Adrenal gland (tissue), 12 donors: ENCODE measurements around the gene CNKSR2. TPM values are rescaled to one million over a fixed set of nuclear protein-coding genes. Genes with fewer than 3 reads are reported as not detected.

Experiments
- DNase-seq, 7 donors: peaks; one replicate each; pipeline ENCODE4 v3.0.0-alpha.2; 2019 to 2020
- H3K27ac ChIP-seq, 5 donors: fragments of 200-600 bp; sonication (generic) in 4 of 5; 1 replicate in 3 of 5; 2 replicates in 2 of 5; pipeline versions ENCODE4 v1.5.1 to v1.8.0; 2016 to 2020; ENCODE audit warnings: mild to moderate bottlenecking in 1 of 5
- H3K27me3 ChIP-seq: fragments of 200-600 bp; 2 replicates; pipeline ENCODE4 v1.8.0; 2021
- H3K36me3 ChIP-seq, 2 donors: fragments of 200-600 bp; replicated peaks in 1 of 2; 1 replicate in 1 of 2; 2 replicates in 1 of 2; pipeline versions ENCODE4 v1.5.1 to v1.8.0; 2018 to 2022
- H3K4me1 ChIP-seq, 2 donors: fragments of 200-600 bp; replicated peaks in 1 of 2; 1 replicate in 1 of 2; 2 replicates in 1 of 2; pipeline versions ENCODE4 v1.5.1 to v1.8.0; 2018 to 2021
- H3K4me3 ChIP-seq, 4 donors: fragments of 200-600 bp; sonication (generic) in 3 of 4; one replicate each; pipeline ENCODE4 v1.5.1; 2016 to 2018
- H3K9me3 ChIP-seq, 3 donors: fragments of 200-600 bp; sonication (generic) in 1 of 3; replicated peaks in 1 of 3; 1 replicate in 2 of 3; 2 replicates in 1 of 3; pipeline versions ENCODE4 v1.5.1 to v1.8.0; 2016 to 2021
- POLR2A ChIP-seq, 2 donors: fragments of 450-650 bp; IDR thresholded peaks; one replicate each; pipeline ENCODE4 v1.6.1; 2017; ENCODE audit warnings: antibody characterized with exemption in 2 of 2, mild to moderate bottlenecking in 2 of 2, moderate library complexity in 1 of 2
- WGBS, 4 donors: extraction: QIAGEN DNeasy Blood & Tissue Kit in 2 of 4; methylation state at CpG; one replicate each; pipeline versions ENCODE4 v1.1.5 to v1.1.7; 2013 to 2017; 5-methylcytosine and 5-hydroxymethylcytosine counted together
- intact Hi-C, 2 donors: fragments of 100-400 bp; cut with DNase I; formaldehyde crosslinking; loops; one replicate each; pipeline versions ENCODE4 v1.14.1 to v1.15.0; 2022 to 2023
- polyA plus RNA-seq, 3 donors: library from polyadenylated mRNA; stranded (reverse); fragments of 200-250 nt in 2 of 3; fragments of 350-450 nt in 1 of 3; fragmentation: Illumina TruSeq in 1 of 3; extraction: RNeasy Lipid Tissue Mini Kit (QIAGEN cat#74804) in 1 of 3; gene quantifications; one replicate each; pipeline ENCODE4 v1.2.3, GENCODE V29; 2013 to 2014
- total RNA-seq, 9 donors: library from RNA; depleted of rRNA in 4 of 9; stranded (reverse); fragments of >200 nt in 4 of 9; fragments of 120-200 nt in 1 of 9; fragmentation: NEBNext Ultra II Directional in 1 of 9; extraction: Animal tissue kit (Norgen Biotek cat#: 25700) in 1 of 9; gene quantifications; one replicate each; pipeline versions ENCODE4 v1.1.0 to v1.2.4, GENCODE V29; 2013 to 2023
- TF ChIP-seq, protein P1 (sequence below), 6 experiments: fragments of 450-650 bp in 4 of 6; fragments of 200-600 bp in 2 of 6; sonication (generic) in 1 of 6; IDR thresholded peaks; 1 replicate in 5 of 6; 2 replicates in 1 of 6; pipeline versions ENCODE4 v1.5.1 to v1.8.0; 2016 to 2021; ENCODE audit warnings: antibody characterized with exemption in 6 of 6, mild to moderate bottlenecking in 2 of 6, moderate library complexity in 1 of 6
- donor health status: healthy with polysubstance abuse.
- donor health status: Bipolar disorder and iron deficiency.
- donor health status: DM: yes; HTN: yes; CAD: no.
- donor health status: DM: no; HTN: no; CAD: no.
- donor health status: DM: no; HTN: no; CAD: no.
- donor health status: DM: yes; HTN: yes; CAD: no.

Gene CNKSR2
- total and polyA plus RNA-seq, 12 donors: 1.5 to 18.2 (median 3.8) TPM

DNA sequence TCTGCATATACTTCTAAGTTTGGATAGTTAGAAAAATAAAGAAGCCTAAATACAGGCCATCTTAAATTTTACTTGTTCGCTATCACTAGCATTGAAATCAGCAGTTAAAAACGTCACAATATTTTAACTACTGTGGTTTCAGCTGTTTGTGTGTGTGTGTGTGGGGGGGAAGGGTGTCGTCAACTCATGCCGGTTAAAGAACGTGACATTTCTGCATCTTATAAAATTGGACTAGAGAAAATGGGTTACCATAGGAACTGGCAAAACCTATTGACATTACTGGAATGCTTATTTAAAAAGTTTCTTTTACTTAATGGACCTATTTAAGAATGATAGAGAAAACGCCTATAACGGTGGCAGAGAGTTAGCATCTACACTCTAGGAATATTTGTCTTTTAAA lies 1.2 kb upstream of the CNKSR2 start:
- peaks cover 26% of the 10 kb centered on the region for H3K27me3 ChIP-seq
- no peak overlapping the region for H3K27ac ChIP-seq
- H3K4me3 ChIP-seq: no peak overlapping the region
- WGBS, 4 donors: 59 to 73% (median 61%) methylated on average over 7 of the region's 7 CpGs
- no peaks in the 10 kb centered on the region for H3K4me1 ChIP-seq
- TF ChIP-seq POLR2A (IDR thresholded peaks at IDR 0.05): no peak
- TF ChIP-seq, protein P1, sequence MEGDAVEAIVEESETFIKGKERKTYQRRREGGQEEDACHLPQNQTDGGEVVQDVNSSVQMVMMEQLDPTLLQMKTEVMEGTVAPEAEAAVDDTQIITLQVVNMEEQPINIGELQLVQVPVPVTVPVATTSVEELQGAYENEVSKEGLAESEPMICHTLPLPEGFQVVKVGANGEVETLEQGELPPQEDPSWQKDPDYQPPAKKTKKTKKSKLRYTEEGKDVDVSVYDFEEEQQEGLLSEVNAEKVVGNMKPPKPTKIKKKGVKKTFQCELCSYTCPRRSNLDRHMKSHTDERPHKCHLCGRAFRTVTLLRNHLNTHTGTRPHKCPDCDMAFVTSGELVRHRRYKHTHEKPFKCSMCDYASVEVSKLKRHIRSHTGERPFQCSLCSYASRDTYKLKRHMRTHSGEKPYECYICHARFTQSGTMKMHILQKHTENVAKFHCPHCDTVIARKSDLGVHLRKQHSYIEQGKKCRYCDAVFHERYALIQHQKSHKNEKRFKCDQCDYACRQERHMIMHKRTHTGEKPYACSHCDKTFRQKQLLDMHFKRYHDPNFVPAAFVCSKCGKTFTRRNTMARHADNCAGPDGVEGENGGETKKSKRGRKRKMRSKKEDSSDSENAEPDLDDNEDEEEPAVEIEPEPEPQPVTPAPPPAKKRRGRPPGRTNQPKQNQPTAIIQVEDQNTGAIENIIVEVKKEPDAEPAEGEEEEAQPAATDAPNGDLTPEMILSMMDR (IDR thresholded peaks at IDR 0.05): no peak
- no peak for DNase-seq
- no peaks in the 10 kb centered on the region for H3K36me3 ChIP-seq
- intact Hi-C loops: no loop called here
- no peaks in the 10 kb centered on the region for H3K9me3 ChIP-seq

DNA sequence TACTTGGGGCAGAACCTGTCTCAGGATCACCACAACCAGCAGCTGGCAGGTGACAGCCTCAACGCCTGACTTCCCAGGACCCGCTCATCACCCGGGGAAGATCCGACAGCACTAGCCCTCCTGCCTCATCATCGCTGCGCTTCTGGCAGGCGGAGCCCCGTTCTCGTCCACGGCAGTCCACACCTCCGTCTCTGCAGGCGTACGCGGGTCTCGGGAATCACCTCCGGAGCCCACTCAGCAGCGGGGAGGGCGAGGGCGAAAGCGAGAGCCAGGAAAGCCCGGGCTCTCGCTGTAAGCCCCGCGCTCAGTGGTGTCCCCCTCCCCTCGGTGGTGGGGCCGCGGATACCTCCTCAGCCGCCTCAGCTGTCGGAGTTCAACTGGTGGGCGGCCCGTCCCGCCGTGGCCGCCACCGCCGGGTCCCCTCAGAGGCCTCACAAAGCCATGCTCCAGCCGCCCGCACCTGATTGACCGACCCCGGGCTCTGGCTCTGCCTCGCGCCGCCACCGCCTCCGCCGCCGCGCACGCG lies 518 bp upstream of the CNKSR2 start:
- WGBS, 4 donors: 3 to 33% methylated on average over 42 to 50 of the region's 50 CpGs; no CpG with 5 or more reads in 2 of the 4 donors
- H3K4me1 ChIP-seq: no peaks in the 10 kb centered on the region
- H3K9me3 ChIP-seq: no peaks in the 10 kb centered on the region
- peaks cover 26% of the 10 kb centered on the region for H3K27me3 ChIP-seq
- H3K36me3 ChIP-seq: no peaks in the 10 kb centered on the region
- H3K4me3 ChIP-seq: peak overlapping the region in 1 of 4 donors; percentile 52
- no peak for TF ChIP-seq POLR2A (IDR thresholded peaks at IDR 0.05)
- TF ChIP-seq, protein P1 (IDR thresholded peaks at IDR 0.05): no peak
- peak overlapping the region in 1 of 5 donors; percentile 2 for H3K27ac ChIP-seq
- intact Hi-C loops: no loop called here
- DNase-seq: peak in 1 of 7 donors; percentile 54

DNA sequence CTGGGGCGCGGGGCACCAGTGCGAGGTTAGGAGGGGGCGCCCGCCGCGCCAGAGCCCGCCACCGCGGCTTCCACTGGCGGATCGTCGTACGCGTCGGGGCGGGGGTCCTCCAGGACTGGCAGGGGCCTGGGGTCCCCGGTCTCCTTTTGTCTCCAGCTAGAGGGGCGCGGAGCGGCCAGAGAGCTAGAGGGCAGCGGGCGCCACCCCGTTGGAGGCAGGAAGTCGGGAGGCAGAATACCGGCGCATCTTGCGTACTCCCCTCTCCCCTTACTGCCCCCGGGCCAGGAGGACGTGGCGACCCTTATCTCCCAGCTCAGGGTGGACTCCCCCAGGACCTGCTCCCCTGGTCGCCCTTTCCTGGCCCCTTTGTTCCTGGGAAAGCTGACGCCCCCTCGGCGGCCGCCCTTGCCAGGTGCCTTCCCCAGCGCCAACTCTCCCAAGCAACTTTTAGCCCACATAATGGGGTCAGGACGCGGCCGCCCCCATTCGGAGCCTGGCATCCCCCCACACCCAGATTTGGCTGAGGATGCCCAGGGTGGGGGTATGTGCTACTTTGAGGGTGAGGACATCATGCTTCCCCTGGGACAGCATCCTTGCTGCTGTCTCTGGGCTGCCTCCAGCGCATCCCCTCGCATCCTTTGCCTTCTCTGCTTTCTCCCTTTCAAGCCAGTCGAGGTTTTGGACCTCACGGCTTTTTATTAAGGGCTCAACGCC lies 933 bp downstream of the CNKSR2 start:
- Histone ChIP-seq H3K9me3 (no peaks in the 10 kb centered on the region), H3K36me3 (no peaks in the 10 kb centered on the region)

DNA sequence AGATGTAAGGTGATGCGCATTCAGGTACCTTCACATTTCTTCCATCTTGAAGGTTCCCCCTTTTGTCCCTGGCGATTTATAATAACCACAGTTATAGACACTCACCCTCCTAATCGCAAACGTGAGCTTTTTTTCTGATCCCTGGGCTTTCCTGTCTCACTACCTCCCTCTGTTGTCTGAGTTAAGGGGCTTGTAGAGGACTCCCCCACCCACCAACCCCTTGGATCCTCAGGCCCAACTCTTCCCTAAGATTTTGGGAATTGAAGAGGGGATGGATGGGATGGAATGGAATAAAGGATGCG lies 1.4 kb downstream of the CNKSR2 start:
- H3K36me3 ChIP-seq: no peaks in the 10 kb centered on the region
- H3K4me3 ChIP-seq: peak overlapping the region in 1 of 4 donors; percentile 52
- no peak for DNase-seq
- H3K9me3 ChIP-seq: no peaks in the 10 kb centered on the region
- TF ChIP-seq, protein P1 (IDR thresholded peaks at IDR 0.05): no peak
- TF ChIP-seq POLR2A (IDR thresholded peaks at IDR 0.05): no peak
- 0 to 18% (median 11%) methylated on average over 4 to 5 of the region's 5 CpGs for WGBS, 4 donors
- no peaks in the 10 kb centered on the region for H3K4me1 ChIP-seq
- H3K27ac ChIP-seq: peak overlapping the region in 1 of 5 donors; percentile 17
- intact Hi-C loops: no loop called here
- H3K27me3 ChIP-seq: peaks cover 26% of the 10 kb centered on the region

More for the DNA sequence above, 933 bp downstream of the CNKSR2 start:
- peak overlapping the region in 1 of 5 donors; percentile 17 for H3K27ac ChIP-seq
- intact Hi-C loops: no loop called here
- peak overlapping the region in 1 of 4 donors; percentile 52 for H3K4me3 ChIP-seq
- 0 to 44% (median 13%) methylated on average over 8 to 46 of the region's 46 CpGs for WGBS, 4 donors
- H3K27me3 ChIP-seq: peaks cover 26% of the 10 kb centered on the region
- TF ChIP-seq POLR2A (IDR thresholded peaks at IDR 0.05): no peak
- TF ChIP-seq, protein P1 (IDR thresholded peaks at IDR 0.05): no peak
- no peaks in the 10 kb centered on the region for H3K4me1 ChIP-seq
- DNase-seq: no peak
